GM18951 (cell line): Measurements from ENCODE around the gene MAGEA6.
"Not testable (repeated sequence)": the region's sequence is repeated elsewhere in the genome, so short reads cannot be mapped to it uniquely, and the experiment has no call there.

Experiments
- POLR2A ChIP-seq: IDR thresholded peaks from 4 replicates; pipeline ENCODE4 v1.6.1; 2011; ENCODE audit warnings: mild to moderate bottlenecking; ENCODE audit not compliant: insufficient read length, insufficient read depth; ENCODE audit errors: extremely low read depth
- in situ Hi-C: fragments of 300-500 bp; cut with MboI; formaldehyde crosslinking; loops from one replicate; pipeline ENCODE4 v1.12.0; 2022; ENCODE audit warnings: low sequenced_read_pairs, mixed read lengths, inconsistent platforms; ENCODE audit not compliant: unreplicated experiment

Gene MAGEA6

GRCh38 chrX:152769549-152770289 lies at the start of gene MAGEA6:
TSS of gene MAGEA6 (minus strand) at chrX:152769689. CDS start at chrX:152767650, 2,039 bp downstream.
- in situ Hi-C loops, result loop anchor here (5.0 kb wide), 1 partner anchor 67 kb away; no protein-coding TSS in a partner anchor

GRCh38 chrX:152819266-152819665 lies 49.8 kb upstream of the MAGEA6 start:
- TF ChIP-seq POLR2A, result no peak
- in situ Hi-C loops, result no loop called here

GRCh38 chrX:152818356-152818755 lies 48.9 kb upstream of the MAGEA6 start:
- in situ Hi-C loops, result no loop called here
- TF ChIP-seq POLR2A, result no peak

DNA sequence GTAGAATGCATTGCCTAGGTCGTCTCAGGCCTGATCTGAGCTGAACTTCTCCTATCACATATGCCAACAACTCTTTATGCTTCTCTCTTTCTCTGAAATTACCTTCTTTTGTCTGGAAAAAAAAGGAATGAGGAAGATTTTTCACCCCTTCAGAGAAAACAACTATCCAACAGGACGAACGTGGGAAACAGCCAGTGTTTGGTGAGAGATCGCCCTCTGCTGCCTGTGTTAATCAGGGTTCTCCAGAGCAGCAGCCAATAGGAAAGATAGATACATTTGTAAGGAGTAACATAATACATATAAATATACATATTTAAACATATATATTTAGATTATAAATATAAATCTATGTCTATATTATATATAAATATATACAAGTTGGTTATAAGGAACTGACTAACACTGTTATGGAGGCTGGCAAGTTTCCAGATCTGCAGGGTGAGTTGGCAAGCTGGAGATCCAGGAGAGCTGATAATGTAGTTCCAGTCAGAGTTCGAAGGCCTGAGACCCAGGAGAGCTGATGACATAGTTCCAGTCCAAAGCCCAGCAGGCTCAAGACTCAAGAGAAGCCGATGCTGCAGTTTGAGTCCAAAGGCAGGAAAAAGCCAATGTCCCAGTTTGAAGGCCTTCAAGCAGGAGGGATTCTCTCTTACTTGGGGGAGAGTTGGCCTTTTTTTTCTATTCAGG lies 47.7 kb upstream of the MAGEA6 start:
- in situ Hi-C loops, result no loop called here
- TF ChIP-seq POLR2A, result no peak

DNA sequence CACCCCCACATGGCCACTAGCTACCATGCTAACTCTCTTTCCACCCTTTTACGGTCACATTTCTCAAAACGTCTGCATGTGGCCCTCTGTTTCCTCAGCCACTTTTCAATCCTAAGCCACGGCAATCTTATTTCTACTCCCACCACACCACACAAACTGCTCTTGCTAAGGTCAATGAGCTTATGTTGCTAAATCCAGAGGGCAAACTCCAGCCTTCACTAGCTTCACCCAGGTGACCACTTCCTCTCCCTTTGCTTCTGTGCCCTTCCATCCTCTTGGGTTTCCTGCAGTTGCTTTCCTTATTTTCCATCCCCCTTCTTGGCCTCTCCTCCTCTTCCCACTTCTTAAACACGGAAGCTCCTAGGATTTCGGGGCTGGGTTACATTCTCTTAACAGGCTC lies 44.6 kb upstream of the MAGEA6 start:
- in situ Hi-C loops, result no loop called here
- TF ChIP-seq POLR2A, result no peak

- in situ Hi-C loops, result no loop called here
- TF ChIP-seq POLR2A, result no peak
Observed at GRCh38 chrX:152813206-152813605, 43.7 kb upstream of the MAGEA6 start.

DNA sequence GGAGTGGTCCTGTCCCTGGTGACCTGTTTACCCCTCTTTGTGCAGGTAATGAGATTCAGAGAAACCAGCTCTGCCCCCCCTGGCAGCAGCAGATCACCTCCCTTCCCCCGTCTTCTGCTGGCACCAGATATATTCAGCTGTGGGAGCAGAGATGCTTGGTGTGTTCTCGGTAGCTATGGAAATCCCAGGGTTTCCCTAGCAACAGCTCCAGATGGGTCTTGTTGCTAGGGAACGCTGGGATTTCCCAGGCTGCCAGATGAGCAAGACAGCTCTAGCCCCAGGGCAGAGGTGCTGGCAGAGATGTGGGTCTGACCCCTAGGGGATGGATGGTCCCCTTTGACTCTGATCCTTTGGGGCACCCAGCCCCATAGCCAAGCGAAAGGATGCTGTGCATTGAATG lies 40.9 kb upstream of the MAGEA6 start:
- no peak for TF ChIP-seq POLR2A
- in situ Hi-C loops, result no loop called here

- TF ChIP-seq POLR2A, result no peak
- in situ Hi-C loops, result no loop called here
Observed at GRCh38 chrX:152806035-152806434, 36.5 kb upstream of the MAGEA6 start.

- in situ Hi-C loops, result no loop called here
- TF ChIP-seq POLR2A, result no peak
Observed at GRCh38 chrX:152798945-152799344, 29.5 kb upstream of the MAGEA6 start.

DNA sequence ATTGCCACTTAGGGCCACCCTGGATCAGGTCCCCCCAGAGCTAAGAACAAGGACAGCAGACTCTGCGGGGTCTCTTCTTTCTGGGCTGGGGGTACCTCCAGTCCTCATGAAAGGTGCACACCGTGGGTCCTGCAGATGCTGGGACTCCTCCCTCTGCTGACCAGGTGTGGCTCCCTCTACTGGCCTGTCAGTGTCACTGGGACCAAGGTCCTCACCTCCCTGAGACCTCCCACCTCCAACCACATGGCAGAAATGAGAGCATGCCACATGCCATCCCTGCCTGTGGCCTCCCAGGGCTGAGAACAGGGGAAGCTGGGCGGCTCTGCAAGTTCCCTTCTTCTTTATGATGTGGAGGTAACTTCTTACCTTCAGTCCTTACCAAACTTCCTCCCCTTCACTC lies 17.6 kb upstream of the MAGEA6 start:
- in situ Hi-C loops, result not testable (repeated sequence)

GRCh38 chrX:152766562-152766961 lies 2.9 kb downstream of the MAGEA6 start:
- in situ Hi-C loops, result loop anchor here (5.0 kb wide), 1 partner anchor 64 kb away; no protein-coding TSS in a partner anchor

DNA sequence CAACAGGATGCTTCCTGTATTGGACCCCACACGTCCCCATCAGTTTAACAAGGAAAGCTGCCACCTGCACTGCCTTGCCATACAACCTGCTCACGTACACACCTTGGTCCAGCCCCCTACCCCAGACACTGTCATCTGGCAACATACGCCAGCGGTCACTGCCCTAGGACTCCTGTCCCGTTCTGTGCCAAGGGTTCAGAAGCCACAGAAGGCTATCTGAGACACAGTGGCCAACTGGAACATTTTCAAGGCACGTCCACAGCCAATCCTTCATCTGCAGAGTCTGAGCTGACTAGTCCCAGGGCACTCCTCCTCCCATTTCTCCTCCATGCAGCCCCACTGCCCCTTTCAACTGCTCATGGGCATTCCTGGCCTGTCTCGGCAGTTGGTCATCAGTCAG lies 7.9 kb downstream of the MAGEA6 start:
- in situ Hi-C loops, result not testable (repeated sequence)

- in situ Hi-C loops, result not testable (repeated sequence)
Observed at GRCh38 chrX:152759544-152759943, 9.9 kb downstream of the MAGEA6 start.

GRCh38 chrX:152758918-152759317 lies 10.6 kb downstream of the MAGEA6 start, which contains the start of gene CSAG3:
TSS of gene CSAG3 (plus strand) at chrX:152759218.
- in situ Hi-C loops, result not testable (repeated sequence)

- in situ Hi-C loops, result not testable (repeated sequence)
Observed at GRCh38 chrX:152754871-152755270, 14.6 kb downstream of the MAGEA6 start.

- in situ Hi-C loops, result not testable (repeated sequence)
Observed at GRCh38 chrX:152753686-152754650, 15.5 kb downstream of the MAGEA6 start, which contains the start of gene MAGEA2. TSS of gene MAGEA2 (minus strand) at chrX:152753842. CDS start at chrX:152751363, 2,479 bp downstream.
